OCI-LY3 (cell line): Measurements from ENCODE around the gene TIMM8A.
"Not testable (repeated sequence)": the region's sequence is repeated elsewhere in the genome, so short reads cannot be mapped to it uniquely, and the experiment has no call there.

ENCODE experiments used
- CTCF ChIP-seq: fragments of 200-600, 300-600 bp; sonication (generic); IDR thresholded peaks from 2 replicates; pipeline ENCODE4 v1.5.1; 2014; ENCODE audit warnings: antibody characterized with exemption, low read length, low read depth
- EZH2phosphoT487 ChIP-seq: fragments of 200-600 bp; shearing (Covaris generic); IDR thresholded peaks from 2 replicates; pipeline ENCODE4 v1.6.1; 2018; ENCODE audit warnings: antibody characterized with exemption, mixed run types, low read depth

GRCh38 chrX:101334310-101334709 lies 14.2 kb downstream of the TIMM8A start:
- TF ChIP-seq CTCF, EZH2phosphoT487: not testable (repeated sequence)
